Right cardiac atrium (tissue), 5 donors: Measurements from ENCODE around the gene CCDC158. TPM values are rescaled to one million over a fixed set of nuclear protein-coding genes. Genes with fewer than 3 reads are reported as not detected.
A peak's percentile ranks its signal among the peaks of the same experiment; 100 is the strongest.

ENCODE experiments used
- ATAC-seq, 2 donors: fragments of 200-7000 bp; cut with Tn5 transposase; one replicate each; pipeline versions ENCODE4 v1.8.0 to v1.9.1; 2020; ENCODE audit warnings: moderate library complexity in 2 of 2, mild to moderate bottlenecking in 1 of 2
- DNase-seq, 3 donors: peaks; one replicate each; pipeline ENCODE4 v3.0.0-alpha.2; 2020
- H3K27ac ChIP-seq: one replicate; pipeline ENCODE4 v1.5.1; 2013; ENCODE audit warnings: mild to moderate bottlenecking, low read length, control low read depth, moderate library complexity
- H3K27me3 ChIP-seq: one replicate; pipeline ENCODE4 v1.6.1; 2013; ENCODE audit not compliant: control insufficient read depth, insufficient read depth
- H3K4me1 ChIP-seq: one replicate; pipeline ENCODE4 v1.6.1; 2013; ENCODE audit warnings: low read length; ENCODE audit not compliant: control insufficient read depth, insufficient read depth
- H3K4me3 ChIP-seq: one replicate; pipeline ENCODE4 v1.5.1; 2013; ENCODE audit warnings: low read length, control low read depth
- H3K9me3 ChIP-seq: one replicate; pipeline ENCODE4 v1.6.1; 2013; ENCODE audit warnings: low read length; ENCODE audit not compliant: control insufficient read depth
- WGBS: extraction: QIAGEN DNeasy Blood & Tissue Kit; methylation state at CpG from one replicate; pipeline ENCODE4 v1.1.7; 2013; 5-methylcytosine and 5-hydroxymethylcytosine counted together
- intact Hi-C, 4 donors: fragments of 100-400 bp; cut with DNase I; formaldehyde crosslinking; loops; one replicate each; pipeline versions ENCODE4 v1.11.0 to v1.14.0; 2022 to 2023
- polyA plus RNA-seq: library from polyadenylated mRNA; stranded (reverse); fragments of 200-250 nt; gene quantifications from one replicate; pipeline ENCODE4 v1.2.3, GENCODE V29; 2013
- total RNA-seq, 4 donors: library from RNA; stranded (reverse); fragmentation: NEBNext Ultra II Directional; extraction: Animal tissue kit (Norgen Biotek cat#: 25700); gene quantifications; one replicate each; pipeline ENCODE4 v1.2.1, GENCODE V29; 2021
- donor health status: healthy with polysubstance abuse.
- donor health status: DM: no; HTN: yes; CAD: no.
- donor health status: DM: no; HTN: no; CAD: no.
- donor health status: DM: no; HTN: yes; CAD: no; lungs with severe emphysema.
- donor health status: DM: yes; HTN: yes; CAD: no.

CCDC158 gene
- total and polyA plus RNA-seq, 5 donors: 0.07 to 2.0 (median 1.2) TPM

DNA sequence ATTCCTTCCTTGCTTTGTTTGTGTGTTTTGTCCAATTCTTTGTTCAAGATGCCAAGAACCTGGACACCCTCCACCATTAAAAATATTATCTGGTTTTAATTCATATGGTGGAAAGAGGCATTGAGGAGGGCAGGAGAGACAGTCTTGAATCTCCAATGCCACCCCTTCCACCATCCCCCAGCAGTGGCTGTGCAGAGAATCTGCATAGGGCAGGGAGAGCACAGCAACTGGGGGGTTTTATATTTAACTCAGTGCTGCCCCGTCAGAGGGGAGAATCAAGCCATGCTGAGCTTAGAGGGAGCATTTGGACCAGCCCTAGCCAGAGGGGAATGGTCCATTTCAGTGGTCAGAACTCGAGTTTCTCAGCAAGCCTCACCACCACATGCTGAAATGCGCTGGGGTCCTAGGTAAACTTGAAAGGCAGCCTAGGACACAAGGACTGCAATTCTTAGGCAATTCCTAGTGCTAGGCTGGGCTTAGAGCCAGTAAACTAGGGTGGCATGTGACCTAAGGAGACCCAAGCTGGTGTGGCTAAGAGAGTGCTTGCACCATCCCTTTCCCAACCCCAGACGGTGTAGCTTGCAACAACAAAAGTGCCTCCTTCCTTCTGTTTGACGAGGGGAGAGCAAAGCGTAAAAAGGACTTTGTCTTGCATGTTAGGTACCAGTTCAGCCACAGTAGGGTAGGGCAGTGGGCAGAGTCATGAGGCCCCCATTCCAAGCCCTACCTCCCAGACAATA is 34.2 kb downstream of the CCDC158 start:
- no peak for DNase-seq
- H3K27me3 ChIP-seq: no peaks in the 10 kb centered on the region
- no peaks in the 10 kb centered on the region for H3K9me3 ChIP-seq
- intact Hi-C loops: no loop called here
- whole genome bisulfite sequencing: 84% methylated on average over 6 of the region's 6 CpGs
- H3K27ac ChIP-seq: no peak overlapping the region
- H3K4me1 ChIP-seq: no peaks in the 10 kb centered on the region
- no peak overlapping the region for H3K4me3 ChIP-seq
- no peak for ATAC-seq

DNA sequence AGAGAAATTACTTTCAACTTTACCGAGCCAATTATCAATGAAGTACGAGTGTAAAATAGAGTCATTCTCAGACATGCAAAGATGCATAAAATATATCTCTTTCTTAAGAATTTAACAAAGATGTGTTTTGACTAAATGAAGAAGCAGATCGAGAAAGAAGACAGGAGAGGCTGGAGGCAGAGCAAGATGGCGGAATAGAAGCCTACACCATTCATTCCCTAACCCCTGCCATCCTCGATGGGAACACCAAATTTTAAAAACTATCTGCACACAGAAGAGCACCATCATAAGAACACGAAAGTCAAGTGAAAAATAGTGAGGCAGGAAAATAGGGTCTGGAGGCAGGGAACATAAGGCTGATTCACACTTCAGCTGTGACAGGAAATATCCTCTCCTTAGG is 35.0 kb downstream of the CCDC158 start:
- ATAC-seq: no peak
- intact Hi-C loops: no loop called here
- 90% methylated on average over 6 of the region's 6 CpGs for WGBS
- H3K9me3 ChIP-seq: no peaks in the 10 kb centered on the region
- DNase-seq: no peak
- H3K4me3 ChIP-seq: no peak overlapping the region
- no peak overlapping the region for H3K27ac ChIP-seq
- no peaks in the 10 kb centered on the region for H3K27me3 ChIP-seq
- no peaks in the 10 kb centered on the region for H3K4me1 ChIP-seq

DNA sequence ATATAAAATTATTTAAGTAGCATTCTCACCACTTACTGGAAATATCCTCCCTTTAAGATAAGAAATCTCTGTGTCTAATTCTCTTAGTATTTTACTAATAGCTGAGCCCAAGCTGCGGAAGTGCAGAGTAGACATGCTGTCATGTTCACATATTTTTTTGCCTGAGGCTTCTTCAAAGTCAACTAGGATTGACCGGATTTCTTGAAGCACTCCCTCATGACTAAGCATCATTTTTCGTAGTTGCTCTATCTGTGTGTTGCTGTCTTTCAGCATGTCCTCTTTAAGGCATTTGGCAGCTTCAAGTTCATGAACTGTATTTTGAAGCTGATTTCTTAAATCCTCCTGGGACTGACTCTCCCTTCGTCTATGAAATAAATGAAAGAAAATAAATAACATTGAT is 36.9 kb downstream of the CCDC158 start:
- no peaks in the 10 kb centered on the region for H3K4me1 ChIP-seq
- intact Hi-C loops: no loop called here
- no peaks in the 10 kb centered on the region for H3K27me3 ChIP-seq
- 50% methylated on average over 4 of the region's 4 CpGs for WGBS
- DNase-seq: no peak
- no peak overlapping the region for H3K27ac ChIP-seq
- ATAC-seq: no peak
- H3K4me3 ChIP-seq: no peak overlapping the region
- H3K9me3 ChIP-seq: no peaks in the 10 kb centered on the region

DNA sequence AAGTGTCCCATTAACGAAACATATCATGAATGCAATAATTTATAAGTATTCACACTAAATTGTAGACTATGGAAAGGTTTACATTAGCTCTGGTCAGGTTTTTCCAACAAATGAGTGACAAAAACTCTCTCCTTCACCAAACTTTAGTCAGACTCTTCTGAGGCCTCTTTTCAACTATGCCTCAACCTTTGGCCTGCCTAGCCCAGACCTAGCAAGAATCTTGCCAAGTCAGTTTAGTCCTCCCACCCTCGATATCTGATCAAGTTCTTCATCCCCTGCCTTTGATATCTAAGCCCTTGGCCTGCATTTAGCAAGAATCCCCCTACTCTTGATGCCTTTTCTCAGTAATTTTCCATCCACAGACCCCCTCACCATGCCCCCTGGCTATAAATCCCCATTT is 37.9 kb downstream of the CCDC158 start:
- DNase-seq (no peak), ATAC-seq (no peak)
- intact Hi-C loops: no loop called here
- WGBS: 86% methylated on average over 2 of the region's 2 CpGs
- no peaks in the 10 kb centered on the region for H3K27me3 ChIP-seq
- no peaks in the 10 kb centered on the region for H3K4me1 ChIP-seq
- H3K9me3 ChIP-seq: no peaks in the 10 kb centered on the region
- H3K27ac ChIP-seq: no peak overlapping the region
- no peak overlapping the region for H3K4me3 ChIP-seq

DNA sequence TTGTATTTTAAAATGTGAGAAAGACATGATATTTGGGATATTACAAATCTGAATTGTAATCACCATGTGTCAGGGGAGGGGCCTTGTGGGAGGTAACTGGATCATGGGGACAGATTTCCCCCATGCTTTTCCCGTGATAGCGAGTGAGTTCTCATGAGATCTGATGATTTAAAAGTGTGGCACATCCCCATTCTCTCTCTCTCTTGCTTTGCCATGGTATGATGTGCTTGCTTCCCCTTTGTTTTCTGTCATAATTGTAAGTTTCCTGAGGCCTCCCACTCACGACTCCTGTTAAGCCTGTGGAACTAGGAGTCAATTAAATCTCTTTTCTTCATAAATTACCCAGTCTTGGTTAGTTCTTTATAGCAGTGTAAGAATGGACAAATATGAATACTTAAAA is 39.0 kb downstream of the CCDC158 start:
- ATAC-seq: no peak
- H3K4me1 ChIP-seq: peaks cover 2% of the 10 kb centered on the region
- H3K27ac ChIP-seq: no peak overlapping the region
- 79% methylated on average over 3 of the region's 3 CpGs for WGBS
- H3K27me3 ChIP-seq: no peaks in the 10 kb centered on the region
- H3K9me3 ChIP-seq: no peaks in the 10 kb centered on the region
- no peak overlapping the region for H3K4me3 ChIP-seq
- DNase-seq: no peak
- intact Hi-C loops: no loop called here

DNA sequence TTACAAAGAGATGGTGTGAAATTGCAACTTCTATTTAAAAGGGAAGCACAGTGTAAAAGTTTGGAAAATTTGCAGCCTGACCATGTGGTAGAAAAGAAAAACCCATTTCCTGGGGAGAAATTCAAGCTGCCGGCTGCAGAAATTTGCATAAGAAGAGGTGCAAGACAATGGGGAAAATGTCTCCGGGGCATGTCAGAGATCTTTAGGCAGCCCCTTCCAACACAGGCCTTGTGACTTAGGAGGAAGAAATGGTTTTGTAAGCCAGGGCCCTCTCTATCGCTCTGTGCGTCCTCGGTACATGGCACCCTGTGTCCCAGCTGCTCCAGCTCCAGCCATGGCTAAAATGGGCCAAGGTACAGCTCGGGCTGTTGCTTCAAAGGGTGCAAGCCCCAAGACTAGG is 40.4 kb downstream of the CCDC158 start:
- ATAC-seq: no peak
- no peak for DNase-seq
- H3K4me1 ChIP-seq: peaks cover 2% of the 10 kb centered on the region
- H3K27ac ChIP-seq: no peak overlapping the region
- no peak overlapping the region for H3K4me3 ChIP-seq
- no peaks in the 10 kb centered on the region for H3K9me3 ChIP-seq
- intact Hi-C loops: no loop called here
- no peaks in the 10 kb centered on the region for H3K27me3 ChIP-seq
- WGBS: 92% methylated on average over 6 of the region's 6 CpGs

DNA sequence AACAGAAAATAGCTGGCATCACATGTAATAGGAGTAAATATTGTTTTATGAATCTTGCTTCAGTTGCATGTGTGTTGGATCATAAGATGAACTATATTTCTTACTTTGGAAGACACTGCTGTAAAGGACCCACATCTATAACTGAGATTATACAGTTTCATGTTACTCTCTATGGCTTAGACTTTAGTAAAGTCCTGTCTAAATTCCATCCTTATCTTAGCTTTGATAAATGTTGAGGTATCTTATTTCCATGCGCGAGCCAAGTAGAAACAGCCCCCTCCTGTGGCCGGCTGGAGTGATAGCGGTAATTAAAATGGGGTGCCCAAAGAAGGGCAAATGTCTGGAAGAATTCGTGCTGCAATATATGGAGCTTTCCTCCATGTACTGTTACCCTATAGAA is 43.0 kb downstream of the CCDC158 start:
- Histone ChIP-seq H3K4me1 (peaks cover 2% of the 10 kb centered on the region), H3K4me3 (no peak overlapping the region), H3K9me3 (no peaks in the 10 kb centered on the region), H3K27ac (no peak overlapping the region), H3K27me3 (no peaks in the 10 kb centered on the region)
- intact Hi-C loops: no loop called here
- DNase-seq: peak in 1 of 3 donors; percentile 19
- no peak for ATAC-seq
- 23% methylated on average over 5 of the region's 5 CpGs for WGBS

DNA sequence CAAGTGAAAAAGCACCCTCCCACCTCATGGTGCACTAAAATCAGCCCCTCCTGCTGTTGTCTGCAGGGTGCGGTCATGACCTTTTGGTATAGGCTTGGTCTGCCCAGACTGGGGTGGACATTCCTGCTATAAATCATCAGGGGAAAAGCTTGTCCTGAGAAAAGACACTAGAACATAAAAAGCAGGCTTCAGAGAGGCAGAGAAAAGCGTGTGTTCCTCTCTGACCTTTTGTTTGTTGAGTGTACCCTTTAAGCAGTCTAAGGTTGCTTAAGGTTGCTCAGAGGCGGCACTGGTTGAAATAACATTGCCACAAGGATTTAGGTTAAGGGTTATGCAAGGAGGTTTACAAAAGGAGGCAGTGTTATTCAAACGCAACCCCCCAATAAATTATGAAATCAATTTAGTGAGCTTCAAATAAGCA is 43.5 kb downstream of the CCDC158 start:
- intact Hi-C loops: no loop called here
- H3K9me3 ChIP-seq: no peaks in the 10 kb centered on the region
- H3K4me1 ChIP-seq: peaks cover 2% of the 10 kb centered on the region
- DNase-seq: no peak
- ATAC-seq: peak; percentile 31 to 40
- no peak overlapping the region for H3K4me3 ChIP-seq
- H3K27ac ChIP-seq: peak overlapping the region; percentile 66
- 51% methylated on average over 4 of the region's 4 CpGs for WGBS
- no peaks in the 10 kb centered on the region for H3K27me3 ChIP-seq

DNA sequence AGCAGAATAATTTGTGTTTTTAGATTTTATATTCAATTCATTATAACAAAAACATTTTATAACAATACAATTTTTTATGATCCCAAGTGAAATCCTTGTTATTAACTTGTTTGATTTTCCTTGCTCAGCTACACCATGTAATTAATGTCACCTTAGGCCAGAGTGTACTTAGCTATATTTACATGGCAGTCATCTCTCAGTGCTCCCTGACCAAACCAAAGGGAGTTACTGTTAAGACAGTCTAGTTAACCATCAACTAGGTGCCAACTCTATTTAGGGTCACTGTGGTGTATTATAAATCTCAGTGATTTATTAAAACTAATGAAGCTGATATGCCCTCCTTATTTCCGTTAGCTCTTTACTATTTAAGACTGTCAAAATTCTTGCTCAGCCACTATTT is 44.4 kb downstream of the CCDC158 start:
- H3K4me1 ChIP-seq: peaks cover 2% of the 10 kb centered on the region
- no peak overlapping the region for H3K4me3 ChIP-seq
- DNase-seq: no peak
- H3K27ac ChIP-seq: no peak overlapping the region
- no peaks in the 10 kb centered on the region for H3K9me3 ChIP-seq
- H3K27me3 ChIP-seq: no peaks in the 10 kb centered on the region
- no peak for ATAC-seq
- WGBS: 89% methylated on average over 1 of the region's 1 CpG
- intact Hi-C loops: no loop called here

DNA sequence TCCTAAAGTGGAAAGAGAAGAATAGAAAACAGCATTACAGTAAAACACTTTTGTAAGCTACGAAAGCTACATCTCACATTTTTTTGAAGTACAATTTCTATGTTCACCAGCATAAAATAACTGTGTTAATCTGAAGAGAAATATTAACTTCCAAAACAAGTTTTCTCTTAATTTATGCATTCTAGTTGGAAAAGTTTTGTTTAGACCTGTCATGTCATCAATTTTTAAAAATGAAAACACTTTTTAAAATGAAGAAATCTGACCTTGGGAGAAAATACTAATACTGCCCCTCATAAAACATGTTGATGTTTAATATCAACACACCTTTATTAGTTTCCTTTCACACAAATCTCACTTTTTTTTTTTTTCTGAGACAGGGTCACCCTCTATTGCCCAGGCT is 45.2 kb downstream of the CCDC158 start:
- no peak overlapping the region for H3K4me3 ChIP-seq
- H3K27me3 ChIP-seq: no peaks in the 10 kb centered on the region
- 69% methylated on average over 1 of the region's 1 CpG for WGBS
- H3K4me1 ChIP-seq: peaks cover 2% of the 10 kb centered on the region
- no peak overlapping the region for H3K27ac ChIP-seq
- intact Hi-C loops: no loop called here
- DNase-seq (no peak), ATAC-seq (no peak)
- no peaks in the 10 kb centered on the region for H3K9me3 ChIP-seq

DNA sequence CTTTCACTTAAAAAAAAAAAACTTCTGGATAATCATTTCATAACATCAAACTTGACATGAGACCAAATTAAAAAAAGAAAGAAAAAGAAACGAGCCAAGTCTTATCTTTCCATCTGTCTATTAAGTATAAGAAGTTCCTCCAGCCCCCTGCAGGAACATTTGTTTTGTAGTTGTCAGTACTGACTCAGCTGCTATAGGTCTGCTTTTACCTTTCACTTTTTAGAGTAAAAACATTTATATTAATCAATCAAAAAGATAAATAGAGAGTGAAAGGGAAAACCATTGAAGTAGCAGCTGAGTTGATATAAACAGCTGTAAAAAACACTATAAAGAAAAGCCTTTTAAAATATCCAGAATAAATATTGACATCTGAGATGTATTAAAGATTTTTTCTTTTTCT is 46.1 kb downstream of the CCDC158 start:
- peaks cover 2% of the 10 kb centered on the region for H3K4me1 ChIP-seq
- intact Hi-C loops: no loop called here
- 18% methylated on average over 1 of the region's 1 CpG for WGBS
- ATAC-seq: no peak
- H3K9me3 ChIP-seq: no peaks in the 10 kb centered on the region
- no peaks in the 10 kb centered on the region for H3K27me3 ChIP-seq
- no peak overlapping the region for H3K4me3 ChIP-seq
- H3K27ac ChIP-seq: no peak overlapping the region
- DNase-seq: no peak
